ENCODE results near the gene BCAS3.

The BCAS3 gene

DNA sequence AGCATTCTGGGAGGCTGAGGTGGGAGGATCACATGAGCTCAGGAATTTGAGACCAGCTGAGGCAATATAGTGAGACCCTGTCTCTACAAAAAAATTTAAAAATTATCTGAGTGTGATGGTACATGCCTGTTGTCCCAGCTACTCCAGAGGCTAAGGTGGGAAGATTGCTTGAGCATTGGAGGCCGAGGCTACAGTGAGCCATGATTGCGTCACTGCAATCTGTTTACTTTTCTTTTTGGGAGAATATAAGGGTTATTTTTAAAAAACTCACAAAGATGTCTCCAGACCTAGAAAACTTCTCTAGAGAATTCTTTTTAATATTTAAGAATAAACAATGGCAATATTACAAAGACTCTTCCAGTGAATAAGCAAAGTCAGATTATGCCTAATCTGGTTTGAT is 226.9 kb downstream of the BCAS3 start:
- Histone ChIP-seq H3K9ac (ENCODE audit: low read length) (no peak overlapping the region), H3K9me2 (ENCODE audit: low read depth, low read length) (no peaks in the 10 kb centered on the region), H2AFZ (ENCODE audit: low read length) (no peak overlapping the region), H3K27ac (ENCODE audit: low read depth, low read length, poor library complexity, severe bottlenecking) (no peak overlapping the region), H3F3A (ENCODE audit: insufficient read depth, low read length) (no peaks in the 10 kb centered on the region), H3K4me2 (ENCODE audit: low read length) (no peak overlapping the region), H3K27me3 (ENCODE audit: insufficient read depth, low read length) (no peaks in the 10 kb centered on the region), H3K4me1 (ENCODE audit: insufficient read depth, low read length, severe bottlenecking) (peaks cover 20% of the 10 kb centered on the region), H3K36me3 (ENCODE audit: insufficient read depth, low read length) (peaks cover 26% of the 10 kb centered on the region), H3K9me3 (ENCODE audit: low read length) (no peaks in the 10 kb centered on the region), H3K4me3 (ENCODE audit: low read depth, low read length, poor library complexity, severe bottlenecking) (no peak overlapping the region), H4K20me1 (ENCODE audit: insufficient read depth, low read length) (no peaks in the 10 kb centered on the region), H3K79me2 (ENCODE audit: insufficient read depth, low read length) (no peaks in the 10 kb centered on the region; the same call in 1 of the 2 replicates)
- TF ChIP-seq, protein P1, sequence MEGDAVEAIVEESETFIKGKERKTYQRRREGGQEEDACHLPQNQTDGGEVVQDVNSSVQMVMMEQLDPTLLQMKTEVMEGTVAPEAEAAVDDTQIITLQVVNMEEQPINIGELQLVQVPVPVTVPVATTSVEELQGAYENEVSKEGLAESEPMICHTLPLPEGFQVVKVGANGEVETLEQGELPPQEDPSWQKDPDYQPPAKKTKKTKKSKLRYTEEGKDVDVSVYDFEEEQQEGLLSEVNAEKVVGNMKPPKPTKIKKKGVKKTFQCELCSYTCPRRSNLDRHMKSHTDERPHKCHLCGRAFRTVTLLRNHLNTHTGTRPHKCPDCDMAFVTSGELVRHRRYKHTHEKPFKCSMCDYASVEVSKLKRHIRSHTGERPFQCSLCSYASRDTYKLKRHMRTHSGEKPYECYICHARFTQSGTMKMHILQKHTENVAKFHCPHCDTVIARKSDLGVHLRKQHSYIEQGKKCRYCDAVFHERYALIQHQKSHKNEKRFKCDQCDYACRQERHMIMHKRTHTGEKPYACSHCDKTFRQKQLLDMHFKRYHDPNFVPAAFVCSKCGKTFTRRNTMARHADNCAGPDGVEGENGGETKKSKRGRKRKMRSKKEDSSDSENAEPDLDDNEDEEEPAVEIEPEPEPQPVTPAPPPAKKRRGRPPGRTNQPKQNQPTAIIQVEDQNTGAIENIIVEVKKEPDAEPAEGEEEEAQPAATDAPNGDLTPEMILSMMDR (IDR thresholded peaks at IDR 0.05; ENCODE audit: low read length): no peak
- no peak for TF ChIP-seq EZH2 (IDR thresholded peaks at IDR 0.05; ENCODE audit: borderline replicate concordance, low read length)

DNA sequence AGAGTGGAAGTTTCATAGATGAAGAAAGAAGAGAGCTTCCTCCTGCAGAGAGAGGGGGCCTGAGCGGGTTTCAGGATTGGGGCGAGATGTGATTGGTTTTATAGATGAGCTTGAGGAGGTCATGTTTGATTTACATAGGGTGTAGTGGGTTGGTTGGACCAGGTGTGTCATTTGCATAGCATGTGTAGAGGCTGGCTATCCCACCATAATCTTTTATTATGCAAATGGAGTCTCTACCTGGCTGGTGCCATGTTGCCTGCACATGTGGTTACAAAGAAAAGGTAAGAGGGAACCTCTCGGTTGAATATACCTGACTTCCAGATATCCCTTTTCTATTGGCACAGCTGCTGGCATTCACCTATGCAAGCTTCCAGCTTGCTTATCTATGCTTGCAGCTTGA is 228.1 kb downstream of the BCAS3 start:
- peaks cover 26% of the 10 kb centered on the region for H3K36me3 ChIP-seq (ENCODE audit: insufficient read depth, low read length)
- no peaks in the 10 kb centered on the region for H4K20me1 ChIP-seq (ENCODE audit: insufficient read depth, low read length)
- no peak overlapping the region for H3K4me2 ChIP-seq (ENCODE audit: low read length)
- no peak overlapping the region for H3K9ac ChIP-seq (ENCODE audit: low read length)
- no peak overlapping the region for H2AFZ ChIP-seq (ENCODE audit: low read length)
- H3K27ac ChIP-seq (ENCODE audit: low read depth, low read length, poor library complexity, severe bottlenecking): no peak overlapping the region
- no peaks in the 10 kb centered on the region for H3K79me2 ChIP-seq (ENCODE audit: insufficient read depth, low read length)
- peaks cover 16% of the 10 kb centered on the region for H3K4me1 ChIP-seq (ENCODE audit: insufficient read depth, low read length, severe bottlenecking)
- H3K9me3 ChIP-seq (ENCODE audit: low read length): no peaks in the 10 kb centered on the region
- no peaks in the 10 kb centered on the region for H3K27me3 ChIP-seq (ENCODE audit: insufficient read depth, low read length)
- TF ChIP-seq, protein P1 (IDR thresholded peaks at IDR 0.05; ENCODE audit: low read length): no peak
- TF ChIP-seq EZH2 (IDR thresholded peaks at IDR 0.05; ENCODE audit: borderline replicate concordance, low read length): no peak
- no peaks in the 10 kb centered on the region for H3F3A ChIP-seq (ENCODE audit: insufficient read depth, low read length)
- H3K4me3 ChIP-seq (ENCODE audit: low read depth, low read length, poor library complexity, severe bottlenecking): no peak overlapping the region
- no peaks in the 10 kb centered on the region for H3K9me2 ChIP-seq (ENCODE audit: low read depth, low read length)

DNA sequence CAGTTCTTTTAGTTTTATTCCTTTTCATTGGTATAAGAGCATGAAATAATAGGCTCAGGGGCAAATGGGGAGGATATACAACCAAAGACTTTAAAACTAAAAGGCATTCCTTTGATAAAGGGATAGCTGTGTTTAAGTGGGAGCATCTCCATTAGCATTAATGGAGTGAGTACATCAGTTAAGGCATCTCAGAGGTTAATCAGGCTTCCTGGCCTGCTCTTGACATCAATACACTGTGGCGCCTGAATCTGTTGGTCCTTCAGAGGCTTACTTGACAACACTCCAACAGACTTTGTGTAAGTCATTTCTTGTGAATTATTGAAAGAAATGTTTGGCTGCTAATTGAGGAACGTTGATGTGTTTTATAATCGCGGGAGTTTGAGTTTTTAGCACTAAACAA is 230.7 kb downstream of the BCAS3 start:
- peaks cover 19% of the 10 kb centered on the region for H3K36me3 ChIP-seq (ENCODE audit: insufficient read depth, low read length)
- TF ChIP-seq, protein P1 (IDR thresholded peaks at IDR 0.05; ENCODE audit: low read length): no peak
- no peak for TF ChIP-seq EZH2 (IDR thresholded peaks at IDR 0.05; ENCODE audit: borderline replicate concordance, low read length)
- no peaks in the 10 kb centered on the region for H3K9me3 ChIP-seq (ENCODE audit: low read length)
- no peaks in the 10 kb centered on the region for H3K4me1 ChIP-seq (ENCODE audit: insufficient read depth, low read length, severe bottlenecking)
- H3K27me3 ChIP-seq (ENCODE audit: insufficient read depth, low read length): no peaks in the 10 kb centered on the region
- no peaks in the 10 kb centered on the region for H3K9me2 ChIP-seq (ENCODE audit: low read depth, low read length)
- no peak overlapping the region for H2AFZ ChIP-seq (ENCODE audit: low read length)
- no peaks in the 10 kb centered on the region for H3K79me2 ChIP-seq (ENCODE audit: insufficient read depth, low read length)
- H3K9ac ChIP-seq (ENCODE audit: low read length): no peak overlapping the region
- H4K20me1 ChIP-seq (ENCODE audit: insufficient read depth, low read length): no peaks in the 10 kb centered on the region
- H3K4me3 ChIP-seq (ENCODE audit: low read depth, low read length, poor library complexity, severe bottlenecking): no peak overlapping the region
- no peak overlapping the region for H3K27ac ChIP-seq (ENCODE audit: low read depth, low read length, poor library complexity, severe bottlenecking)
- no peaks in the 10 kb centered on the region for H3F3A ChIP-seq (ENCODE audit: insufficient read depth, low read length)
- no peak overlapping the region for H3K4me2 ChIP-seq (ENCODE audit: low read length)

Data from OCI-LY1 (cell line).